Skeletal muscle tissue (tissue), 4 donors: ENCODE data around the gene TTYH1. TPM values are rescaled to one million over a fixed set of nuclear protein-coding genes. Genes with fewer than 3 reads are reported as not detected.

Experiments used
- H3K27ac ChIP-seq: one replicate; pipeline ENCODE4 v1.7.0; 2013; ENCODE audit warnings: mild to moderate bottlenecking, low read depth, low read length, inconsistent platforms
- H3K27me3 ChIP-seq, 3 donors: one replicate each; pipeline ENCODE4 v1.7.0; 2013; ENCODE audit warnings: low read length in 3 of 3; ENCODE audit not compliant: control insufficient read depth in 3 of 3, insufficient read depth in 3 of 3
- H3K36me3 ChIP-seq, 3 donors: one replicate each; pipeline ENCODE4 v1.7.0; 2013; ENCODE audit warnings: low read length in 3 of 3; ENCODE audit not compliant: control insufficient read depth in 3 of 3, insufficient read depth in 3 of 3
- H3K4me1 ChIP-seq, 3 donors: one replicate each; pipeline ENCODE4 v1.7.0; 2013; ENCODE audit warnings: low read length in 3 of 3, mild to moderate bottlenecking in 3 of 3; ENCODE audit not compliant: control insufficient read depth in 3 of 3, insufficient read depth in 3 of 3
- H3K4me3 ChIP-seq, 3 donors: one replicate each; pipeline ENCODE4 v1.7.0; 2013; ENCODE audit warnings: low read length in 3 of 3
- H3K9ac ChIP-seq, 3 donors: one replicate each; pipeline ENCODE4 v1.7.0; 2013; ENCODE audit warnings: low read length in 3 of 3, mild to moderate bottlenecking in 3 of 3, moderate library complexity in 2 of 3, low read depth in 1 of 3
- H3K9me3 ChIP-seq, 3 donors: one replicate each; pipeline ENCODE4 v1.7.0; 2013; ENCODE audit warnings: low read length in 3 of 3; ENCODE audit not compliant: control insufficient read depth in 3 of 3
- total RNA-seq: library from RNA; depleted of rRNA; stranded (reverse); fragments of >200 nt; gene quantifications from one replicate; pipeline ENCODE4 v1.2.3, GENCODE V29; 2014
- donor health status: Osteomylitis.

The TTYH1 gene
- total RNA-seq, 1 donor from 2014 or later = 1.0 TPM

GRCh38 chr19:54420383-54421168 is 5.3 kb downstream of the TTYH1 start:
- no peak overlapping the region for H3K27ac ChIP-seq

GRCh38 chr19:54421169-54421516 is 5.9 kb downstream of the TTYH1 start:
- Histone ChIP-seq H3K27ac (no peak overlapping the region), H3K4me3 (no peak overlapping the region), H3K27me3 (peaks cover 61 to 68% (median 66%) of the 10 kb centered on the region in 3 donors), H3K36me3 (no peaks in the 10 kb centered on the region), H3K9ac (no peak overlapping the region), H3K9me3 (peaks cover 0 to 2% (median 0%) of the 10 kb centered on the region in 3 donors), H3K4me1 (no peaks in the 10 kb centered on the region)

More at GRCh38 chr19:54420383-54421168, 5.3 kb downstream of the TTYH1 start:
- H3K4me3 ChIP-seq = peak overlapping the region in 1 of 3 donors; percentile 23
- peaks cover 62 to 68% (median 68%) of the 10 kb centered on the region in 3 donors for H3K27me3 ChIP-seq
- no peaks in the 10 kb centered on the region for H3K36me3 ChIP-seq
- peaks cover 0 to 2% (median 0%) of the 10 kb centered on the region in 3 donors for H3K9me3 ChIP-seq
- no peaks in the 10 kb centered on the region for H3K4me1 ChIP-seq
- H3K9ac ChIP-seq = no peak overlapping the region

GRCh38 chr19:54421521-54421920 is 6.3 kb downstream of the TTYH1 start:
- no peak overlapping the region for H3K27ac ChIP-seq
- H3K27me3 ChIP-seq = peaks cover 61 to 68% (median 66%) of the 10 kb centered on the region in 3 donors

GRCh38 chr19:54422136-54422535 is 6.9 kb downstream of the TTYH1 start:
- Histone ChIP-seq H3K4me3 (no peak overlapping the region), H3K9ac (no peak overlapping the region), H3K27me3 (peaks cover 58 to 64% (median 63%) of the 10 kb centered on the region in 3 donors), H3K27ac (no peak overlapping the region), H3K4me1 (no peaks in the 10 kb centered on the region), H3K9me3 (peaks cover 0 to 2% (median 0%) of the 10 kb centered on the region in 3 donors), H3K36me3 (no peaks in the 10 kb centered on the region)

More at GRCh38 chr19:54421521-54421920, 6.3 kb downstream of the TTYH1 start:
- no peak overlapping the region for H3K9ac ChIP-seq
- peaks cover 0 to 2% (median 0%) of the 10 kb centered on the region in 3 donors for H3K9me3 ChIP-seq
- H3K36me3 ChIP-seq = no peaks in the 10 kb centered on the region
- H3K4me1 ChIP-seq = no peaks in the 10 kb centered on the region
- H3K4me3 ChIP-seq = no peak overlapping the region

- H3K36me3 ChIP-seq = no peaks in the 10 kb centered on the region
- peaks cover 48 to 57% (median 57%) of the 10 kb centered on the region in 3 donors for H3K27me3 ChIP-seq
- H3K27ac ChIP-seq = no peak overlapping the region
- H3K4me1 ChIP-seq = no peaks in the 10 kb centered on the region
- no peaks in the 10 kb centered on the region for H3K9me3 ChIP-seq
- H3K9ac ChIP-seq = no peak overlapping the region
- no peak overlapping the region for H3K4me3 ChIP-seq
Measured at GRCh38 chr19:54424201-54424600, 8.9 kb downstream of the TTYH1 start.

GRCh38 chr19:54424660-54425381 is 9.6 kb downstream of the TTYH1 start:
- no peak overlapping the region for H3K4me3 ChIP-seq
- H3K9ac ChIP-seq = no peak overlapping the region
- H3K27me3 ChIP-seq = peaks cover 48 to 57% (median 57%) of the 10 kb centered on the region in 3 donors

GRCh38 chr19:54425382-54425723 is 10.1 kb downstream of the TTYH1 start:
- no peak overlapping the region for H3K9ac ChIP-seq
- H3K27me3 ChIP-seq = peaks cover 50 to 59% (median 58%) of the 10 kb centered on the region in 3 donors
- H3K27ac ChIP-seq = no peak overlapping the region

More at GRCh38 chr19:54424660-54425381, 9.6 kb downstream of the TTYH1 start:
- no peak overlapping the region for H3K27ac ChIP-seq
- no peaks in the 10 kb centered on the region for H3K36me3 ChIP-seq
- H3K4me1 ChIP-seq = no peaks in the 10 kb centered on the region
- no peaks in the 10 kb centered on the region for H3K9me3 ChIP-seq

GRCh38 chr19:54426291-54426931 is 11.1 kb downstream of the TTYH1 start:
- no peak overlapping the region for H3K9ac ChIP-seq
- peaks cover under 1 to 4% (median 4%) of the 10 kb centered on the region in 3 donors for H3K4me1 ChIP-seq
- H3K9me3 ChIP-seq = no peaks in the 10 kb centered on the region
- no peak overlapping the region for H3K4me3 ChIP-seq
- no peak overlapping the region for H3K27ac ChIP-seq
- peaks cover 43 to 59% (median 50%) of the 10 kb centered on the region in 3 donors for H3K27me3 ChIP-seq
- no peaks in the 10 kb centered on the region for H3K36me3 ChIP-seq

More at GRCh38 chr19:54425382-54425723, 10.1 kb downstream of the TTYH1 start:
- Histone ChIP-seq H3K4me3 (no peak overlapping the region), H3K36me3 (no peaks in the 10 kb centered on the region), H3K4me1 (peaks cover 0 to 3% (median 2%) of the 10 kb centered on the region in 3 donors), H3K9me3 (no peaks in the 10 kb centered on the region)

- H3K9ac ChIP-seq = no peak overlapping the region
- H3K4me1 ChIP-seq = peaks cover 3 to 7% (median 6%) of the 10 kb centered on the region in 3 donors
- H3K36me3 ChIP-seq = no peaks in the 10 kb centered on the region
- H3K9me3 ChIP-seq = no peaks in the 10 kb centered on the region
- H3K4me3 ChIP-seq = no peak overlapping the region
- H3K27ac ChIP-seq = no peak overlapping the region
- peaks cover 44 to 51% (median 45%) of the 10 kb centered on the region in 3 donors for H3K27me3 ChIP-seq
Measured at GRCh38 chr19:54427586-54427985, 12.3 kb downstream of the TTYH1 start.
